Osteocyte (in vitro differentiated cells): Measurements from ENCODE around the gene COL9A3. TPM values are rescaled to one million over a fixed set of nuclear protein-coding genes. Genes with fewer than 3 reads are reported as not detected.

ENCODE experiments used
- DNase-seq: peaks from one replicate; pipeline ENCODE4 v3.0.0; 2021; ENCODE audit warnings: mixed read lengths; ENCODE audit not compliant: unreplicated experiment; ENCODE audit errors: extremely low spot score
- H3K27ac Mint-ChIP-seq: one replicate; pipeline ENCODE4 v1.8.0; 2021; ENCODE audit warnings: mild to moderate bottlenecking, mixed read lengths; ENCODE audit not compliant: unreplicated experiment
- H3K27me3 Mint-ChIP-seq: one replicate; pipeline ENCODE4 v1.8.0; 2021; ENCODE audit warnings: mixed read lengths; ENCODE audit not compliant: unreplicated experiment
- H3K36me3 Mint-ChIP-seq: one replicate; pipeline ENCODE4 v1.8.0; 2021; ENCODE audit warnings: mixed read lengths; ENCODE audit not compliant: unreplicated experiment
- H3K4me1 Mint-ChIP-seq: one replicate; pipeline ENCODE4 v1.8.0; 2021; ENCODE audit warnings: mixed read lengths; ENCODE audit not compliant: unreplicated experiment
- H3K4me3 Mint-ChIP-seq: one replicate; pipeline ENCODE4 v1.8.0; 2021; ENCODE audit warnings: mild to moderate bottlenecking, moderate library complexity, mixed read lengths; ENCODE audit not compliant: unreplicated experiment
- H3K9me3 Mint-ChIP-seq: one replicate; pipeline ENCODE4 v1.8.0; 2021; ENCODE audit warnings: mixed read lengths; ENCODE audit not compliant: unreplicated experiment
- CTCF ChIP-seq: fragments of 200-600 bp; sonication (generic); IDR thresholded peaks from 2 replicates; pipeline ENCODE4 v1.5.0; 2021; ENCODE audit warnings: antibody characterized with exemption, mild to moderate bottlenecking, moderate library complexity
- total RNA-seq: library from RNA; stranded (reverse); gene quantifications from 2 replicates; pipeline ENCODE4 v1.2.1, GENCODE V29; 2021

Gene COL9A3
- total RNA-seq, 1 donor from 2014 or later: 1.7 TPM

GRCh38 chr20:62855120-62855519, 38.3 kb downstream of the COL9A3 start:
- Mint-ChIP-seq H3K27me3 (no peaks in the 10 kb centered on the region), H3K36me3 (peaks cover 28% of the 10 kb centered on the region), H3K4me1 (peaks cover 11% of the 10 kb centered on the region), H3K4me3 (no peak overlapping the region), H3K27ac (no peak overlapping the region), H3K9me3 (no peaks in the 10 kb centered on the region)
- TF ChIP-seq CTCF: no peak
- no peak for DNase-seq

GRCh38 chr20:62856931-62857619, 40.2 kb downstream of the COL9A3 start:
- Mint-ChIP-seq H3K27ac (no peak overlapping the region), H3K4me1 (peaks cover 18% of the 10 kb centered on the region), H3K27me3 (no peaks in the 10 kb centered on the region), H3K9me3 (no peaks in the 10 kb centered on the region), H3K36me3 (peaks cover 24% of the 10 kb centered on the region), H3K4me3 (no peak overlapping the region)
- DNase-seq: no peak
- no peak for TF ChIP-seq CTCF

- Mint-ChIP-seq H3K27me3 (no peaks in the 10 kb centered on the region), H3K4me1 (peaks cover 23% of the 10 kb centered on the region)
- DNase-seq: no peak
Observed at GRCh38 chr20:62858058-62858830, 41.4 kb downstream of the COL9A3 start.

GRCh38 chr20:62859721-62860120, 42.9 kb downstream of the COL9A3 start:
- no peak overlapping the region for H3K27ac Mint-ChIP-seq
- no peaks in the 10 kb centered on the region for H3K9me3 Mint-ChIP-seq
- peaks cover 10% of the 10 kb centered on the region for H3K36me3 Mint-ChIP-seq
- TF ChIP-seq CTCF: no peak
- no peaks in the 10 kb centered on the region for H3K27me3 Mint-ChIP-seq
- DNase-seq: no peak
- peak overlapping the region; percentile 74 for H3K4me3 Mint-ChIP-seq
- H3K4me1 Mint-ChIP-seq: peaks cover 23% of the 10 kb centered on the region

More at GRCh38 chr20:62858058-62858830, 41.4 kb downstream of the COL9A3 start:
- Mint-ChIP-seq H3K9me3 (no peaks in the 10 kb centered on the region), H3K4me3 (no peak overlapping the region), H3K36me3 (peaks cover 18% of the 10 kb centered on the region), H3K27ac (no peak overlapping the region)
- no peak for TF ChIP-seq CTCF

GRCh38 chr20:62860391-62860923, 43.6 kb downstream of the COL9A3 start:
- peak; percentile 26 for TF ChIP-seq CTCF
- no peaks in the 10 kb centered on the region for H3K9me3 Mint-ChIP-seq
- no peak for DNase-seq

More at GRCh38 chr20:62860391-62860923, 43.6 kb downstream of the COL9A3 start:
- Mint-ChIP-seq H3K27me3 (no peaks in the 10 kb centered on the region), H3K4me3 (peak overlapping the region; percentile 74), H3K27ac (peak overlapping the region; percentile 56), H3K36me3 (peaks cover 8% of the 10 kb centered on the region), H3K4me1 (peaks cover 23% of the 10 kb centered on the region)
